ENCODE data around the gene SGIP1. TPM values are rescaled to one million over a fixed set of nuclear protein-coding genes. Genes with fewer than 3 reads are reported as not detected.

The SGIP1 gene
- total and polyA plus RNA-seq, 2 of the 8 experiments (the other 6 are each of a cell fraction or from before 2014, with no cell fraction given) = 1.4 to 2.1 TPM

DNA sequence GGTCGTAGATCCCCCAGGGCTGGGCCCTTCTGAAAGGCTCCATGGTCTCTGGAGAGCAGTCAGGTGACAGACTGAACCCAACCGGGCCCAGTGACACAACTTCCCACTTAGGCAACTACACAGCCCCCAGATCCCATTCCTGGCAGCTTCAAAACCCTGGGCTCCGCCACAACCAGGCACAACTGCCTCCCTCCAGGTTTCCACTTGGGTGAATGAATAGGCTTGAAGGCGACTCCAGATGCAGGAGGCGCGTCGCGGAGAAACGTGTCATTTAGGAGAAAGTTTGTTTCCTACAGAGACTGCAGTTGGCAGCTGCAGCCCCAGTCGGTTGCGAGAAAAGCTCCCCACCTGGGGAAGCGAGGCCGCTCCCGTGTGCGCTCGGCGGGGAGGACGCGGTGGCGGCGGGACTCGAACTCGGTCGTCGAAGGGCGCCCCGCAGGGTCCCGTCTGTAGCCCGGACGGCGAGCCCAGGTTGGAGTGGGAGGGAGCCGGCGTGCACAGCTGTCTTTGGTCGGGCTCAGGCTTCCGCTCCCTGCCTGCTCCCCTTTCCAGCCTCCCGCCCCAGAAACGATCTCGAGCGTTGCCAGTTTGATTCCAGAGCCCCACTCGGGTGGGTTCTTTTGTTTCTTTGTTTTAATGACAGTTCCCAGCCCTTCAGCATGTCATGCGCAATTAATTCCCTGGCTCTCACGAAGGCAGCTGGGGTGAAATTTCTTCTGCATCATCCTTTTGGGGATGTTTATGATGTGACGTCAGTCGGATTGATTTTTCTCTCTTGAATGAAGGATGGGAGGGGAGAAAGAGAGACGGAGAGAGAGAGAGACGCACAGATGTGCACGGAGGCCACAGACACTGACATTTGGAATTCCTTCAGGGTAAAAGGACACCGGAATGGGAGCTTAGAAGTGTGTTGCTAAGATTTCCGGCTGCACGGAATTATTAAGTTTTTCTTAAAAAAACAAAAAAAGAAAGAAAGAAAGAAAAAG is 862 bp upstream of the SGIP1 start (continued):
- no peak for TF ChIP-seq SP4 (IDR thresholded peaks at IDR 0.05; ENCODE audit: low read length)
- no peak for TF ChIP-seq SIRT6 (IDR thresholded peaks at IDR 0.05; ENCODE audit: low read length)
- no peak for TF ChIP-seq GABPA (IDR thresholded peaks at IDR 0.05; ENCODE audit: borderline replicate concordance, insufficient read depth, low read length)
- TF ChIP-seq KDM4A (IDR thresholded peaks at IDR 0.05; ENCODE audit: low read depth, low read length, severe bottlenecking) = peak; percentile 79
- TF ChIP-seq, protein P1, sequence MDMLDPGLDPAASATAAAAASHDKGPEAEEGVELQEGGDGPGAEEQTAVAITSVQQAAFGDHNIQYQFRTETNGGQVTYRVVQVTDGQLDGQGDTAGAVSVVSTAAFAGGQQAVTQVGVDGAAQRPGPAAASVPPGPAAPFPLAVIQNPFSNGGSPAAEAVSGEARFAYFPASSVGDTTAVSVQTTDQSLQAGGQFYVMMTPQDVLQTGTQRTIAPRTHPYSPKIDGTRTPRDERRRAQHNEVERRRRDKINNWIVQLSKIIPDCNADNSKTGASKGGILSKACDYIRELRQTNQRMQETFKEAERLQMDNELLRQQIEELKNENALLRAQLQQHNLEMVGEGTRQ (IDR thresholded peaks at IDR 0.05; ENCODE audit: low read length) = no peak
- TF ChIP-seq, protein P2, sequence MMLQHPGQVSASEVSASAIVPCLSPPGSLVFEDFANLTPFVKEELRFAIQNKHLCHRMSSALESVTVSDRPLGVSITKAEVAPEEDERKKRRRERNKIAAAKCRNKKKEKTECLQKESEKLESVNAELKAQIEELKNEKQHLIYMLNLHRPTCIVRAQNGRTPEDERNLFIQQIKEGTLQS (IDR thresholded peaks at IDR 0.05; ENCODE audit: insufficient read depth, low read depth, low read length) = no peak
- TF ChIP-seq SP2 (IDR thresholded peaks at IDR 0.05; ENCODE audit: low read length) = no peak
- peak; percentile 53; the same call in 1 of the 2 replicates for TF ChIP-seq TAF1 (IDR thresholded peaks at IDR 0.05; ENCODE audit: low read depth, low read length)
- TF ChIP-seq CBX5 (IDR thresholded peaks at IDR 0.05; ENCODE audit: low read depth, low read length) = no peak
- TF ChIP-seq, protein P3, sequence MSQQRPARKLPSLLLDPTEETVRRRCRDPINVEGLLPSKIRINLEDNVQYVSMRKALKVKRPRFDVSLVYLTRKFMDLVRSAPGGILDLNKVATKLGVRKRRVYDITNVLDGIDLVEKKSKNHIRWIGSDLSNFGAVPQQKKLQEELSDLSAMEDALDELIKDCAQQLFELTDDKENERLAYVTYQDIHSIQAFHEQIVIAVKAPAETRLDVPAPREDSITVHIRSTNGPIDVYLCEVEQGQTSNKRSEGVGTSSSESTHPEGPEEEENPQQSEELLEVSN (IDR thresholded peaks at IDR 0.05) = no peak
- no peak for TF ChIP-seq HDAC2 (IDR thresholded peaks at IDR 0.05; ENCODE audit: borderline replicate concordance in 1 of 2, low read depth in 2 of 2, low read length in 2 of 2)
- no peak for TF ChIP-seq CTBP2 (IDR thresholded peaks at IDR 0.05; ENCODE audit: borderline replicate concordance, insufficient read depth, insufficient read length, low read length)
- no peak for TF ChIP-seq NANOG (IDR thresholded peaks at IDR 0.05; ENCODE audit: insufficient read depth, low read depth, low read length, poor library complexity, severe bottlenecking)
- no peak for TF ChIP-seq EGR1 (IDR thresholded peaks at IDR 0.05; ENCODE audit: borderline replicate concordance, low read depth, low read length)
- TF ChIP-seq JUND (IDR thresholded peaks at IDR 0.05; ENCODE audit: low read length) = no peak; the same call in 1 of the 2 replicates
- TF ChIP-seq CBX8 (IDR thresholded peaks at IDR 0.05; ENCODE audit: borderline replicate concordance, low read depth, low read length) = no peak
- TF ChIP-seq SP1 (IDR thresholded peaks at IDR 0.05; ENCODE audit: low read depth, low read length) = no peak
- no peak for TF ChIP-seq MAFK (IDR thresholded peaks at IDR 0.05; ENCODE audit: low read depth, low read length)
- TF ChIP-seq CHD2 (IDR thresholded peaks at IDR 0.05; ENCODE audit: low read length) = peak; percentile 10; the same call in 1 of the 2 replicates
- no peak for TF ChIP-seq SIX5 (IDR thresholded peaks at IDR 0.05; ENCODE audit: low read depth, low read length)
- TF ChIP-seq RFX5 (IDR thresholded peaks at IDR 0.05; ENCODE audit: borderline replicate concordance, low read depth, low read length) = no peak
